Stimulated activated CD4-positive, alpha-beta T cell treated with anti-CD3 and anti-CD28 coated beads, Interleukin-4, amount 100 ng/mL, for 48 hours (primary cell): Measurements from ENCODE around the gene TJAP1.
"Not testable (repeated sequence)": the region's sequence is repeated elsewhere in the genome, so short reads cannot be mapped to it uniquely, and the experiment has no call there.

Experiments used
- DNase-seq, 2 donors: peaks; one replicate each; pipeline ENCODE4 v3.0.0-alpha.2; 2020; ENCODE audit warnings: low read depth in 2 of 2

Gene TJAP1

GRCh38 chr6:43481591-43482236, 4.3 kb downstream of the TJAP1 start:
- DNase-seq: no peak

- DNase-seq: no peak
Measured at GRCh38 chr6:43488667-43489276, 11.4 kb downstream of the TJAP1 start.

GRCh38 chr6:43489277-43490072, 12.1 kb downstream of the TJAP1 start:
- DNase-seq: no peak

GRCh38 chr6:43490523-43490939, 13.2 kb downstream of the TJAP1 start:
- no peak for DNase-seq

GRCh38 chr6:43491750-43492661, 14.6 kb downstream of the TJAP1 start:
- DNase-seq: no peak

- DNase-seq: no peak
Measured at GRCh38 chr6:43492673-43493072, 15.3 kb downstream of the TJAP1 start.

- no peak for DNase-seq
Measured at GRCh38 chr6:43493230-43493629, 15.9 kb downstream of the TJAP1 start.

GRCh38 chr6:43493833-43494232, 16.5 kb downstream of the TJAP1 start:
- DNase-seq: no peak

GRCh38 chr6:43494321-43494720, 17.0 kb downstream of the TJAP1 start:
- no peak for DNase-seq

- DNase-seq: no peak
Measured at GRCh38 chr6:43494766-43495165, 17.4 kb downstream of the TJAP1 start.

GRCh38 chr6:43495409-43495941, 18.1 kb downstream of the TJAP1 start:
- DNase-seq: no peak

- DNase-seq: no peak
Measured at GRCh38 chr6:43496370-43497128, 19.2 kb downstream of the TJAP1 start.

GRCh38 chr6:43497129-43497396, 19.7 kb downstream of the TJAP1 start:
- no peak for DNase-seq

- DNase-seq: no peak
Measured at GRCh38 chr6:43497689-43498088, 20.3 kb downstream of the TJAP1 start.

- not testable (repeated sequence) for DNase-seq
Measured at GRCh38 chr6:43498291-43498690, 20.9 kb downstream of the TJAP1 start.

GRCh38 chr6:43499028-43499815, 21.9 kb downstream of the TJAP1 start:
- DNase-seq: no peak

- no peak for DNase-seq
Measured at GRCh38 chr6:43500921-43501320, 23.6 kb downstream of the TJAP1 start.

- no peak for DNase-seq
Measured at GRCh38 chr6:43502666-43503065, 25.3 kb downstream of the TJAP1 start.

- no peak for DNase-seq
Measured at GRCh38 chr6:43503443-43503842, 26.1 kb downstream of the TJAP1 start.
